Left lung (tissue), 10 donors: Measurements from ENCODE around the gene NAV2. TPM values are rescaled to one million over a fixed set of nuclear protein-coding genes. Genes with fewer than 3 reads are reported as not detected.

Experiments
- ATAC-seq: fragments of 200-7000 bp; cut with Tn5 transposase; one replicate; pipeline ENCODE4 v1.9.1; 2020; ENCODE audit warnings: moderate library complexity
- DNase-seq, 4 donors: peaks; one replicate each; pipeline ENCODE4 v3.0.0-alpha.2; 2013 to 2020
- H3K27ac ChIP-seq, 2 donors: fragments of 200-600 bp; sonication (generic) in 1 of 2; one replicate each; pipeline versions ENCODE4 v1.5.0 to v1.8.0; 2020 to 2021
- H3K27me3 ChIP-seq, 2 donors: fragments of 200-600 bp; sonication (generic) in 1 of 2; one replicate each; pipeline versions ENCODE4 v1.5.0 to v1.8.0; 2020 to 2021
- H3K36me3 ChIP-seq, 2 donors: fragments of 200-600 bp; sonication (generic) in 1 of 2; one replicate each; pipeline versions ENCODE4 v1.5.0 to v1.8.0; 2020 to 2021
- H3K4me1 ChIP-seq, 2 donors: fragments of 200-600 bp; one replicate each; pipeline ENCODE4 v1.8.0; 2021
- H3K4me3 ChIP-seq, 2 donors: fragments of 200-600 bp; sonication (generic) in 1 of 2; one replicate each; pipeline versions ENCODE4 v1.5.0 to v1.8.0; 2020 to 2021; ENCODE audit warnings: mild to moderate bottlenecking in 1 of 2
- H3K9me3 ChIP-seq, 2 donors: fragments of 200-600 bp; sonication (generic) in 1 of 2; one replicate each; pipeline versions ENCODE4 v1.5.0 to v1.8.0; 2020 to 2021
- intact Hi-C, 2 donors: fragments of 100-400 bp; cut with DNase I; formaldehyde crosslinking; loops; one replicate each; pipeline versions ENCODE4 v1.11.2 to v1.14.2; 2022
- polyA plus RNA-seq, 6 donors: library from polyadenylated mRNA; unstranded; fragments of 120-200 nt; gene quantifications; one replicate each; pipeline ENCODE4 v1.2.1, GENCODE V29; 2013; ENCODE audit not compliant: insufficient read length in 6 of 6
- total RNA-seq, 2 donors: library from RNA; stranded (reverse); fragmentation: NEBNext Ultra II Directional; extraction: Animal tissue kit (Norgen Biotek cat#: 25700); gene quantifications; one replicate each; pipeline ENCODE4 v1.2.1, GENCODE V29; 2021
- TF ChIP-seq, protein P1 (sequence below), 2 donors: fragments of 200-600 bp; sonication (generic) in 1 of 2; IDR thresholded peaks; one replicate each; pipeline versions ENCODE4 v1.5.0 to v1.8.0; 2021; ENCODE audit warnings: antibody characterized with exemption in 2 of 2
- donor health status: DM: no; HTN: yes; CAD: no.
- donor health status: DM: no; HTN: no; CAD: no.

The NAV2 gene
- total and polyA plus RNA-seq, 8 donors, result 18.0 to 59.9 (median 23.1) TPM

DNA sequence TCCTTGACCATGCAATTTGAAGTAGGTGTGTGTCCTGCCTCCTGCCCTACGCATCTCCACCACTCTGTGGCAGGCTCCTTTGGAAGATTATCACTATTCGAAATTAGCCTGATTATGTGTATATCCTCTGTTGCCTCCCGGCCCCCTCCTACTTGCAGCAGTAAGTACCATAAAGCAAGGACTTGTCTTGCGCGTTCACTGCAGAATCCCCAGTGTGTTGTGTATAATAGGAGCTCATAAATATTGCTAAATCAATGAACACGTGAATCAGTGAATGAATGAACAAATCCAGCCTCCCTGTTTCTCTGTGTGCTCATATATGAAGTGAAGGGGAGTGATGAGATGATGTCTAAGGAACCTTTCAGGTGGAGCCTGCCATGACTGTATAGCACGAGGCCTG lies 237.0 kb downstream of the NAV2 start:
- no peak overlapping the region for H3K27ac ChIP-seq
- TF ChIP-seq, protein P1, sequence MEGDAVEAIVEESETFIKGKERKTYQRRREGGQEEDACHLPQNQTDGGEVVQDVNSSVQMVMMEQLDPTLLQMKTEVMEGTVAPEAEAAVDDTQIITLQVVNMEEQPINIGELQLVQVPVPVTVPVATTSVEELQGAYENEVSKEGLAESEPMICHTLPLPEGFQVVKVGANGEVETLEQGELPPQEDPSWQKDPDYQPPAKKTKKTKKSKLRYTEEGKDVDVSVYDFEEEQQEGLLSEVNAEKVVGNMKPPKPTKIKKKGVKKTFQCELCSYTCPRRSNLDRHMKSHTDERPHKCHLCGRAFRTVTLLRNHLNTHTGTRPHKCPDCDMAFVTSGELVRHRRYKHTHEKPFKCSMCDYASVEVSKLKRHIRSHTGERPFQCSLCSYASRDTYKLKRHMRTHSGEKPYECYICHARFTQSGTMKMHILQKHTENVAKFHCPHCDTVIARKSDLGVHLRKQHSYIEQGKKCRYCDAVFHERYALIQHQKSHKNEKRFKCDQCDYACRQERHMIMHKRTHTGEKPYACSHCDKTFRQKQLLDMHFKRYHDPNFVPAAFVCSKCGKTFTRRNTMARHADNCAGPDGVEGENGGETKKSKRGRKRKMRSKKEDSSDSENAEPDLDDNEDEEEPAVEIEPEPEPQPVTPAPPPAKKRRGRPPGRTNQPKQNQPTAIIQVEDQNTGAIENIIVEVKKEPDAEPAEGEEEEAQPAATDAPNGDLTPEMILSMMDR (IDR thresholded peaks at IDR 0.05), result no peak
- no peaks in the 10 kb centered on the region for H3K27me3 ChIP-seq
- H3K4me3 ChIP-seq, result no peak overlapping the region
- intact Hi-C loops, result loop anchor here in 1 of 2 donors (5.0 kb wide), 1 partner anchor 178 kb away; no protein-coding TSS in a partner anchor
- DNase-seq (no peak), ATAC-seq (no peak)
- H3K36me3 ChIP-seq, result peaks cover 0 to 28% of the 10 kb centered on the region in 2 donors
- H3K4me1 ChIP-seq, result peaks cover 0 to 11% of the 10 kb centered on the region in 2 donors
- no peaks in the 10 kb centered on the region for H3K9me3 ChIP-seq

DNA sequence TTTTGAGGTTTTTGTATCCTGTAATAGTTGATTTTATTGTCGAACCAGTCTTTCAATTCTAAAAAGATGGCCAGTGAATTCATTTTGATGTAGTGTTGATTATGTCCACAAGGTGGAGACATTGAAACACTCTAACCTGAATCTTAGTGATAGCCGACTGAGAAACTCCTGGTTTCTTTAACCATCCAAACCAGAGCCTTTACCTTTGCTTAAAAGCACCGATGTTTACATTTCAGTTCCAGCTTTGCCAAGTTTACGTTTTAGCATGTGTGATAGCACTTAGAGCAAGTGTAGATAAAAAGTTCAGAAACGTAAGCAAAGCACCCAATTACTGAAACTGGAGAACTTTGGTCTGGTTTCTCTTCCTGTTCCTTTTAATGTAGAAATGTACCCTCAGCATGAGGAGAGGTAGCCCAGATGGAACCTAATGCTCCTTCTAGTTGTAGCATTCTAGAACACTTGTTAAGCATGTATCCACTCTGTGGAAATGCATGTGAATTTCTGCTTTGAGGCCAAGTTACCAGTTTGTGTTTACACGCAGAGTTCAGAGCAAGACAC lies 239.0 kb downstream of the NAV2 start:
- Histone ChIP-seq H3K27me3 (no peaks in the 10 kb centered on the region), H3K9me3 (no peaks in the 10 kb centered on the region), H3K36me3 (peaks cover 0 to 23% of the 10 kb centered on the region in 2 donors), H3K27ac (no peak overlapping the region), H3K4me1 (peaks cover 0 to 11% of the 10 kb centered on the region in 2 donors), H3K4me3 (no peak overlapping the region)
- ATAC-seq (peak; percentile 79), DNase-seq (peak in 2 of 4 donors; percentile 51 to 67)
- TF ChIP-seq, protein P1 (IDR thresholded peaks at IDR 0.05), result peak; percentile 52 to 53
- intact Hi-C loops, result no loop called here

DNA sequence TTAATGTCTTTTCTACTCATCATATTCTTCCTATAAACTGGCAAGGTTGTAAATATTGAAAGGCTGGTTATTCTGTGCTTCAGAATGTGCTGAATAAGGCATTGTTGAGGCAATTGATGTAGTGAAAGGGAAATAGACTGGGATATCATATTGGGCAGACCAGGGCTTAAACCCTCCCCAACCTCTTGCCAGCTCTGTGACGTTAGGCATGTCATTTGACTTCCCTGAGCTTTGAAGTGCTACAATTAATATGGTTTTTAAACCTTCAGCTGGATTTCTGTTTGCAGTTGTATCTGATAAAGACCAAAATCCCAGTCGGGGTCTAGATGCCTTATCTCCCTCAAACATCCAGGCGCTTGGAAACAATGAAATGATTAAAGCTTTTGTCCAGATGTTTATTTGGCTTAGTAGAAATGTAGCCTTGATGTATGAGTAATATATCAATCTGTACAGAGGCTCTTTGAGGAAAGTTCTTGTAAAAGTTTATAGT lies 239.5 kb downstream of the NAV2 start:
- ATAC-seq, result no peak

DNA sequence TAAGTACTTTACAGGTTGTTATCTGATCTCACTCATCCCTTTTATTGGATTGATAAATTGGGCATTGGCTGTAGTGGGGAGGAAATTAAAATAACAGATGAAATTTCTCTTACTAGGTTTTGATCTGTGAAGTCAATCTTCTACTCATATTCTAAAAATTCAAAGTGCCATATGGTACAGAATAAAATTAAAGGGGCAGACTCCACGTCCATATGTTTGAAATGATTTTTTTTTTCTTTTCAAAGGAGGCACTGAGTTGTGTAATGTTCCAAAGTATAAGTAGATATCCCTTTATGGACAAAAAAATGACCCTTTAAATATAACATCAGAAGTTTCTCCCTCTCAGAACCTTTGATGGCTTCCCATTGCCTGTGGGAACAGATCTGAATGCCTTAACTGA lies 240.3 kb downstream of the NAV2 start:
- H3K27ac ChIP-seq, result no peak overlapping the region
- H3K9me3 ChIP-seq, result no peaks in the 10 kb centered on the region
- H3K27me3 ChIP-seq, result no peaks in the 10 kb centered on the region
- TF ChIP-seq, protein P1 (IDR thresholded peaks at IDR 0.05), result no peak
- peaks cover 0 to 11% of the 10 kb centered on the region in 2 donors for H3K4me1 ChIP-seq
- H3K36me3 ChIP-seq, result peaks cover 0 to 22% of the 10 kb centered on the region in 2 donors
- DNase-seq (no peak), ATAC-seq (no peak)
- intact Hi-C loops, result no loop called here
- H3K4me3 ChIP-seq, result no peak overlapping the region

More for the DNA sequence above, 239.5 kb downstream of the NAV2 start:
- Histone ChIP-seq H3K27ac (no peak overlapping the region), H3K27me3 (no peaks in the 10 kb centered on the region), H3K4me3 (no peak overlapping the region), H3K9me3 (no peaks in the 10 kb centered on the region), H3K4me1 (peaks cover 0 to 11% of the 10 kb centered on the region in 2 donors), H3K36me3 (peaks cover 0 to 22% of the 10 kb centered on the region in 2 donors)
- DNase-seq, result no peak
- intact Hi-C loops, result no loop called here
- TF ChIP-seq, protein P1 (IDR thresholded peaks at IDR 0.05), result no peak

DNA sequence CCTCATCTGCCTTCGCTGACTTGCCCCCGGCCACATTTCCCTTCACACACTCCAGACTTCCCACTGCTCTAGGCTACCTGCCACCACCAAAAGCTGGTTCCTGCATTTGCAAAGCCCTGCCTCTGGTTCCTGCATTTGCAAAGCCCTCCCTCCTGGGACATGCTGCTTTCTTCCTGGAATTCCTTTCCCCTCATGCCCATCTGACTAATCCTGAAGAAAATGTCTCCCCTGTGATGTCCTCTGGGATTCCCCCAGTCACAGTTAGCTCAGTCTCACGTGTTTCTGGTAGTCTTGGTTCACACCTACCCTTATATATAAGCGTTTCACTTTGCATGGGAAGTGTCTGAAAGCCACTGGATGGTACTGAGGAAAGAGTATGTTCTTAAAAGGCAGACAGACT lies 240.7 kb downstream of the NAV2 start:
- intact Hi-C loops, result no loop called here

More for the DNA sequence above, 240.7 kb downstream of the NAV2 start:
- H3K9me3 ChIP-seq, result no peaks in the 10 kb centered on the region
- H3K36me3 ChIP-seq, result peaks cover 0 to 20% of the 10 kb centered on the region in 2 donors
- no peaks in the 10 kb centered on the region for H3K27me3 ChIP-seq
- ATAC-seq, result peak; percentile 40
- TF ChIP-seq, protein P1 (IDR thresholded peaks at IDR 0.05), result no peak
- H3K4me3 ChIP-seq, result no peak overlapping the region
- no peak for DNase-seq
- H3K27ac ChIP-seq, result peak overlapping the region in 1 of 2 donors; percentile 3
- peaks cover 0 to 11% of the 10 kb centered on the region in 2 donors for H3K4me1 ChIP-seq
